Thyroid gland (tissue), 4 donors: ENCODE data around the gene F11R.

ENCODE experiments used
- CTCF ChIP-seq, 6 experiments: fragments of 200-600 bp in 3 of 6; fragments of 450-650 bp in 3 of 6; sonication (generic) in 3 of 6; IDR thresholded peaks; one replicate each; pipeline ENCODE4 v1.5.1; 2016 to 2019; ENCODE audit warnings: antibody characterized with exemption in 6 of 6, mild to moderate bottlenecking in 2 of 6, inconsistent platforms in 1 of 6, moderate library complexity in 1 of 6
- POLR2A ChIP-seq, 2 donors: fragments of 450-650 bp; IDR thresholded peaks; one replicate each; pipeline ENCODE4 v1.6.1; 2017; ENCODE audit warnings: antibody characterized with exemption in 2 of 2, mild to moderate bottlenecking in 2 of 2, moderate library complexity in 1 of 2

GRCh38 chr1:160963521-160963920 is 57.4 kb downstream of the F11R start:
- TF ChIP-seq POLR2A (IDR thresholded peaks at IDR 0.05) (no peak), CTCF (IDR thresholded peaks at IDR 0.05) (no peak)
